GM23338 (cell line): ENCODE data around the gene HBM. TPM values are rescaled to one million over a fixed set of nuclear protein-coding genes. Genes with fewer than 3 reads are reported as not detected.

ENCODE experiments used
- ATAC-seq: fragments of 200-7000 bp; cut with Tn5 transposase; 3 replicates; pipeline ENCODE4 v1.9.1; 2020
- DNase-seq: peaks from one replicate; pipeline ENCODE4 v3.0.0-alpha.2; 2015; ENCODE audit warnings: low spot score
- H2AFZ ChIP-seq: fragments of 200-600 bp; sonication (generic); 2 replicates; pipeline ENCODE4 v1.8.0; 2016; ENCODE audit warnings: antibody characterized with exemption, mild to moderate bottlenecking, moderate library complexity
- H3F3A ChIP-seq: fragments of 200-600 bp; sonication (generic); replicated peaks from 2 replicates; pipeline ENCODE4 v1.8.0; 2017; ENCODE audit warnings: antibody characterized with exemption, mixed run types, low read depth
- H3K27ac ChIP-seq: fragments of 200-600 bp; sonication (generic); 2 replicates; pipeline ENCODE4 v1.6.1; 2016; ENCODE audit warnings: low read depth
- H3K27me3 ChIP-seq: fragments of 200-600 bp; sonication (generic); 2 replicates; pipeline ENCODE4 v1.8.0; 2016; ENCODE audit warnings: mild to moderate bottlenecking, mixed run types, moderate library complexity; ENCODE audit not compliant: insufficient read depth
- H3K36me3 ChIP-seq: fragments of 200-600 bp; sonication (generic); 2 replicates; pipeline ENCODE4 v1.8.0; 2016; ENCODE audit warnings: mild to moderate bottlenecking; ENCODE audit not compliant: insufficient read depth
- H3K4me1 ChIP-seq: fragments of 200-600 bp; sonication (generic); 2 replicates; pipeline ENCODE4 v1.8.0; 2016; ENCODE audit warnings: mild to moderate bottlenecking, moderate library complexity; ENCODE audit not compliant: insufficient read depth
- H3K4me2 ChIP-seq: fragments of 200-600 bp; sonication (generic); 2 replicates; pipeline ENCODE4 v1.7.1; 2017; ENCODE audit warnings: mixed run types
- H3K4me3 ChIP-seq: fragments of 200-600 bp; sonication (generic); 2 replicates; pipeline ENCODE4 v1.6.1; 2016; ENCODE audit warnings: mixed run types
- H3K79me2 ChIP-seq: fragments of 200-600 bp; sonication (generic); replicated peaks from 2 replicates; pipeline ENCODE4 v1.8.0; 2017; ENCODE audit warnings: mild to moderate bottlenecking; ENCODE audit not compliant: insufficient read depth
- H3K9me2 ChIP-seq: fragments of 200-600 bp; sonication (generic); 2 replicates; pipeline ENCODE4 v1.8.0; 2017; ENCODE audit not compliant: insufficient read depth
- H4K20me1 ChIP-seq: fragments of 200-600 bp; sonication (generic); replicated peaks from 2 replicates; pipeline ENCODE4 v1.8.0; 2017; ENCODE audit warnings: mild to moderate bottlenecking; ENCODE audit not compliant: insufficient read depth
- H3K27ac Mint-ChIP-seq: 2 replicates; pipeline ENCODE4 v1.8.0; 2020; ENCODE audit warnings: inconsistent platforms, mild to moderate bottlenecking, moderate library complexity, mixed read lengths
- H3K27me3 Mint-ChIP-seq: 3 replicates; pipeline ENCODE4 v1.8.0; 2022; ENCODE audit warnings: low read depth, mild to moderate bottlenecking, moderate library complexity, mixed read lengths, inconsistent platforms; ENCODE audit not compliant: insufficient read depth, poor library complexity
- H3K36me3 Mint-ChIP-seq: 3 replicates; pipeline ENCODE4 v1.8.0; 2021; ENCODE audit warnings: low read depth, mild to moderate bottlenecking, inconsistent platforms, moderate library complexity, mixed read lengths
- H3K4me1 Mint-ChIP-seq: 3 replicates; pipeline ENCODE4 v1.8.0; 2020; ENCODE audit warnings: mild to moderate bottlenecking, inconsistent platforms, mixed read lengths
- H3K4me3 Mint-ChIP-seq: 3 replicates; pipeline ENCODE4 v1.8.0; 2021; ENCODE audit warnings: moderate library complexity, mild to moderate bottlenecking, inconsistent platforms, mixed read lengths
- H3K9me3 Mint-ChIP-seq: 3 replicates; pipeline ENCODE4 v1.8.0; 2020; ENCODE audit warnings: moderate library complexity, mild to moderate bottlenecking, inconsistent platforms, mixed read lengths
- CREB1 ChIP-seq: fragments of 250-450 bp; sonication (Bioruptor Pico); IDR thresholded peaks from 2 replicates; pipeline ENCODE4 v1.5.0; 2020; ENCODE audit warnings: low read depth, mild to moderate bottlenecking, moderate library complexity
- CTCF ChIP-seq, 2 experiments: fragments of 200-600 bp in 1 of 2; sonication (generic) in 1 of 2; conservative IDR thresholded peaks; 2 replicates each; pipeline versions ENCODE4 v1.5.1 to v1.6.1; 2016 to 2017; ENCODE audit warnings: antibody characterized with exemption in 2 of 2, low read depth in 2 of 2, mild to moderate bottlenecking in 2 of 2, moderate library complexity in 1 of 2
- ETS1 ChIP-seq: IDR thresholded peaks from 2 replicates; pipeline ENCODE4 v1.6.1; 2016; ENCODE audit warnings: antibody characterized with exemption
- NANOG ChIP-seq: IDR thresholded peaks from 2 replicates; pipeline ENCODE4 v1.6.1; 2016; ENCODE audit warnings: antibody characterized with exemption, borderline replicate concordance
- POLR2AphosphoS5 ChIP-seq: IDR thresholded peaks from 2 replicates; pipeline ENCODE4 v1.6.1; 2016; ENCODE audit warnings: antibody characterized with exemption, low read depth
- REST ChIP-seq: IDR thresholded peaks from one replicate; pipeline ENCODE4 v1.6.1; 2018; ENCODE audit warnings: antibody characterized with exemption; ENCODE audit not compliant: unreplicated experiment
- ZNF331 ChIP-seq: fragments of 250-450 bp; sonication (Bioruptor Pico); IDR thresholded peaks from 2 replicates; pipeline ENCODE4 v1.5.0; 2020; ENCODE audit warnings: low read depth, mild to moderate bottlenecking, moderate library complexity
- polyA plus RNA-seq: library from polyadenylated mRNA; unstranded; fragments of >200 nt; fragmentation: Nextera tagmentation; extraction: Ambion mirVana; gene quantifications from 2 replicates; pipeline ENCODE4 v1.2.1, GENCODE V29; 2016
- total RNA-seq: library from RNA; depleted of rRNA; stranded (reverse); fragments of >200 nt; shearing (Covaris generic); gene quantifications from 2 replicates; pipeline ENCODE4 v1.2.3, GENCODE V29; 2014

The HBM gene
- total and polyA plus RNA-seq, 2 experiments from 2014 or later, result not detected

GRCh38 chr16:133716-134115 lies 32.1 kb upstream of the HBM start (continued):
- TF ChIP-seq ETS1 (no peak), POLR2AphosphoS5 (no peak), NANOG (no peak)

GRCh38 chr16:138049-138417 lies 27.7 kb upstream of the HBM start:
- peak overlapping the region; percentile 85; the same call in 1 of the 2 replicates for H2AFZ ChIP-seq
- no peaks in the 10 kb centered on the region; the same call in 2 of the 3 replicates for H3K4me1 Mint-ChIP-seq
- peaks cover 2% of the 10 kb centered on the region for H3F3A ChIP-seq
- H3K27me3 Mint-ChIP-seq, result peaks cover 11% of the 10 kb centered on the region
- ATAC-seq, result peak; percentile 59
- H3K4me1 ChIP-seq, result no peaks in the 10 kb centered on the region
- H3K79me2 ChIP-seq, result peaks cover 42% of the 10 kb centered on the region
- H3K9me2 ChIP-seq, result no peaks in the 10 kb centered on the region
- no peaks in the 10 kb centered on the region for H3K36me3 ChIP-seq
- no peak for TF ChIP-seq CREB1 (CRISPR knock-in tag)
- TF ChIP-seq REST, result no peak
- TF ChIP-seq ZNF331 (CRISPR knock-in tag), result no peak
- 0 out of 3 replicates have a peak, but pooled peaks cover 3% of the 10 kb centered on the region for H3K36me3 Mint-ChIP-seq
- H3K27ac ChIP-seq, result peak overlapping the region; percentile 96
- DNase-seq, result peak; percentile 58
- peak overlapping the region; percentile 82 for H3K4me3 Mint-ChIP-seq
- H3K27ac Mint-ChIP-seq, result peak overlapping the region; percentile 90
- H3K4me2 ChIP-seq, result peak overlapping the region; percentile 86
- peaks cover 4% of the 10 kb centered on the region; the same call in 2 of the 3 replicates for H3K9me3 Mint-ChIP-seq
- no peaks in the 10 kb centered on the region for H3K27me3 ChIP-seq
- H4K20me1 ChIP-seq, result no peaks in the 10 kb centered on the region; the same call in 1 of the 2 replicates
- H3K4me3 ChIP-seq, result peak overlapping the region; percentile 92

GRCh38 chr16:140175-140857 lies 25.5 kb upstream of the HBM start:
- no peak for ATAC-seq
- H3K4me3 Mint-ChIP-seq, result peak overlapping the region; percentile 23; the same call in 2 of the 3 replicates
- Histone ChIP-seq H3K36me3 (no peaks in the 10 kb centered on the region), H3F3A (no peaks in the 10 kb centered on the region; the same call in none of the 2 replicates), H3K27ac (no peak overlapping the region), H2AFZ (no peak overlapping the region), H3K4me3 (no peak overlapping the region), H3K4me1 (no peaks in the 10 kb centered on the region), H3K4me2 (no peak overlapping the region), H3K9me2 (no peaks in the 10 kb centered on the region), H3K79me2 (peaks cover 22% of the 10 kb centered on the region), H3K27me3 (no peaks in the 10 kb centered on the region), H4K20me1 (no peaks in the 10 kb centered on the region)
- peak; percentile 70 for DNase-seq
- H3K27me3 Mint-ChIP-seq, result peaks cover 17% of the 10 kb centered on the region
- no peaks in the 10 kb centered on the region; the same call in 2 of the 3 replicates for H3K4me1 Mint-ChIP-seq
- H3K9me3 Mint-ChIP-seq, result peaks cover 4% of the 10 kb centered on the region; the same call in 2 of the 3 replicates
- TF ChIP-seq CTCF (conservative IDR thresholded peaks at IDR 0.05; ENCODE audit: low read depth in 2 of 2) (peak in 1 of 2 experiments; percentile 22; a peak in 1 of 4 replicates), ETS1 (no peak)
- no peak overlapping the region for H3K27ac Mint-ChIP-seq
- H3K36me3 Mint-ChIP-seq, result peaks cover 3% of the 10 kb centered on the region; the same call in 1 of the 3 replicates
